HEK293 (cell line): ENCODE data around the gene CDH10.

Source experiments
- CTCF ChIA-PET: fragments of 350-600 bp; formaldehyde crosslinking; extraction: SDS; loops from one replicate; lab custom pipeline; 2021; ENCODE audit warnings: antibody characterized with exemption; lab: Yijun Ruan, JAX
- POLR2A ChIA-PET: fragments of 300-600 bp; formaldehyde crosslinking; extraction: SDS; loops from one replicate; lab custom pipeline; 2020; ENCODE audit warnings: antibody characterized with exemption, inconsistent platforms; lab: Yijun Ruan, JAX
- H3K27ac ChIP-seq: fragments of 200-500 bp; sonication (Bioruptor generic); 2 replicates; pipeline ENCODE4 v1.5.1; 2014; ENCODE audit warnings: low read depth, low read length, control low read depth, inconsistent platforms; ENCODE audit errors: extremely low read depth
- H3K36me3 ChIP-seq, 2 experiments: fragments of 200-500 bp in 1 of 2; sonication (Bioruptor generic) in 1 of 2; 1 replicate in 1 of 2; 2 replicates in 1 of 2; pipeline ENCODE4 v1.5.1; 2014 to 2017; ENCODE audit warnings: inconsistent platforms in 2 of 2, low read length in 2 of 2; ENCODE audit not compliant: control insufficient read depth in 2 of 2, insufficient read depth in 1 of 2
- H3K4me1 ChIP-seq: fragments of 200-500 bp; sonication (Bioruptor generic); 2 replicates; pipeline ENCODE4 v1.5.1; 2014; ENCODE audit warnings: mild to moderate bottlenecking, low read length, inconsistent platforms; ENCODE audit not compliant: control insufficient read depth, insufficient read depth
- H3K4me3 ChIP-seq: 2 replicates; pipeline ENCODE4 v1.5.1; 2011; ENCODE audit warnings: low read depth, mild to moderate bottlenecking, control low read depth, low read length, moderate library complexity
- H3K9me3 ChIP-seq: fragments of 200-500 bp; sonication (Bioruptor generic); 2 replicates; pipeline ENCODE4 v1.5.1; 2014; ENCODE audit warnings: low read depth, low read length, inconsistent platforms; ENCODE audit not compliant: control insufficient read depth, insufficient read depth
- ELK4 ChIP-seq: IDR thresholded peaks from 2 replicates; pipeline ENCODE4 v1.6.1; 2011; ENCODE audit warnings: mild to moderate bottlenecking, low read depth, low read length, borderline replicate concordance
- HOXA7 ChIP-seq: sonication (generic); formaldehyde crosslinking; IDR thresholded peaks from 2 replicates; pipeline ENCODE4 v1.8.1; 2022; ENCODE audit warnings: missing genetic modification reagents, borderline replicate concordance
- KLF1 ChIP-seq: fragments of 450-650 bp; formaldehyde crosslinking; IDR thresholded peaks from 2 replicates; pipeline ENCODE4 v1.5.1; 2016; ENCODE audit warnings: missing biosample characterization, missing genetic modification characterization
- KLF7 ChIP-seq: fragments of 450-650 bp; formaldehyde crosslinking; IDR thresholded peaks from 2 replicates; pipeline ENCODE4 v1.5.1; 2016; ENCODE audit warnings: missing biosample characterization, missing genetic modification characterization, borderline replicate concordance
- MYNN ChIP-seq: fragments of 450-650 bp; formaldehyde crosslinking; IDR thresholded peaks from 2 replicates; pipeline ENCODE4 v1.5.1; 2016; ENCODE audit warnings: missing biosample characterization, missing genetic modification characterization, borderline replicate concordance
- PATZ1 ChIP-seq: fragments of 450-650 bp; formaldehyde crosslinking; IDR thresholded peaks from 2 replicates; pipeline ENCODE4 v1.5.1; 2016; ENCODE audit warnings: missing biosample characterization, missing genetic modification characterization
- PRDM1 ChIP-seq: fragments of 450-650 bp; formaldehyde crosslinking; IDR thresholded peaks from 2 replicates; pipeline ENCODE4; 2016; ENCODE audit warnings: missing biosample characterization, missing genetic modification characterization
- SCRT1 ChIP-seq: fragments of 450-650 bp; formaldehyde crosslinking; IDR thresholded peaks from 2 replicates; pipeline ENCODE4 v1.5.1; 2016; ENCODE audit warnings: missing biosample characterization, missing genetic modification characterization, borderline replicate concordance
- ZBTB1 ChIP-seq: fragments of 450-650 bp; formaldehyde crosslinking; IDR thresholded peaks from 2 replicates; pipeline ENCODE4 v1.5.1; 2016; ENCODE audit warnings: missing biosample characterization, missing genetic modification characterization
- ZNF2 ChIP-seq: fragments of 450-650 bp; formaldehyde crosslinking; IDR thresholded peaks from 2 replicates; pipeline ENCODE4 v1.5.1; 2016; ENCODE audit warnings: missing biosample characterization, missing genetic modification characterization
- ZNF292 ChIP-seq: fragments of 450-650 bp; formaldehyde crosslinking; IDR thresholded peaks from 2 replicates; pipeline ENCODE4 v1.5.1; 2016; ENCODE audit warnings: low read depth, missing biosample characterization, missing genetic modification characterization, borderline replicate concordance
- ZNF416 ChIP-seq: fragments of 450-650 bp; formaldehyde crosslinking; IDR thresholded peaks from 2 replicates; pipeline ENCODE4 v1.5.1; 2016; ENCODE audit warnings: missing biosample characterization, missing genetic modification characterization
- ZNF426 ChIP-seq: fragments of 450-650 bp; formaldehyde crosslinking; IDR thresholded peaks from 2 replicates; pipeline ENCODE4 v1.5.1; 2017; ENCODE audit warnings: missing biosample characterization, missing genetic modification characterization, mild to moderate bottlenecking, inconsistent platforms, moderate library complexity
- ZNF521 ChIP-seq: fragments of 450-650 bp; formaldehyde crosslinking; IDR thresholded peaks from 2 replicates; pipeline ENCODE4 v1.5.1; 2017; ENCODE audit warnings: missing biosample characterization, mild to moderate bottlenecking, missing genetic modification characterization
- ZNF549 ChIP-seq: fragments of 450-650 bp; IDR thresholded peaks from 2 replicates; pipeline ENCODE4 v1.5.1; 2018; ENCODE audit warnings: missing biosample characterization, missing genetic modification characterization, mild to moderate bottlenecking, inconsistent platforms, moderate library complexity
- ZNF585B ChIP-seq: fragments of 450-650 bp; formaldehyde crosslinking; IDR thresholded peaks from 2 replicates; pipeline ENCODE4 v1.5.1; 2016; ENCODE audit warnings: missing biosample characterization, missing genetic modification characterization
- ZNF623 ChIP-seq: fragments of 450-650 bp; formaldehyde crosslinking; IDR thresholded peaks from 2 replicates; pipeline ENCODE4 v1.5.1; 2016; ENCODE audit warnings: missing biosample characterization, missing genetic modification characterization
- ZSCAN18 ChIP-seq: fragments of 450-650 bp; formaldehyde crosslinking; IDR thresholded peaks from 2 replicates; pipeline ENCODE4 v1.5.1; 2016; ENCODE audit warnings: missing biosample characterization, missing genetic modification characterization
- ZSCAN30 ChIP-seq: fragments of 450-650 bp; IDR thresholded peaks from 2 replicates; pipeline ENCODE4 v1.5.1; 2018; ENCODE audit warnings: missing biosample characterization, mild to moderate bottlenecking, missing genetic modification characterization, moderate library complexity
- TF ChIP-seq, protein P1 (sequence below): fragments of 450-650 bp; formaldehyde crosslinking; conservative IDR thresholded peaks from 2 replicates; pipeline ENCODE4 v1.5.1; 2016; ENCODE audit warnings: low read depth, missing biosample characterization, missing genetic modification characterization

The CDH10 gene

DNA sequence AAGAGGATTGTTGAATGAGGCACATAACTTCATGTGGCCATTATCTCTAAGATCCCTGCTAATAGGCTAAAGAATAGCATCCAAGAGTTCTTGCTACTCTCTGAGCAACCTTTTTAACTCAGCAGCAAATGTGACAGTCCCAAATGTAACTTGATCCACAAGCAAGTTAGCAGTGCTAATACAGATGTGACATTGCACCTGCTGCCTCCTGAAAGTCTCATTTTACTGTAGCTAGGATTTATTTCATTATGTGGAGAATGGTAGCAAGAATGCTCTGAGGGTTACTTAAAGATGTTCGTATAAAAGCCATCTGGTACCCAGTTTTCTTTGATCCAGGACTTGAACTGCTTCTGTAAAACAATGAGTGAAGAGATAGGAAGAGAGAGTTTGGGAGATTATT is 45.8 kb downstream of the CDH10 start:
- Histone ChIP-seq H3K27ac (no peak overlapping the region), H3K4me1 (no peaks in the 10 kb centered on the region), H3K36me3 (no peaks in the 10 kb centered on the region; a peak in 1 of 3 replicates), H3K4me3 (no peak overlapping the region), H3K9me3 (no peaks in the 10 kb centered on the region)
- ChIA-PET CTCF (no interaction called here), POLR2A (no interaction called here)
- TF ChIP-seq PATZ1 (tag by site-specific recombination), result no peak

DNA sequence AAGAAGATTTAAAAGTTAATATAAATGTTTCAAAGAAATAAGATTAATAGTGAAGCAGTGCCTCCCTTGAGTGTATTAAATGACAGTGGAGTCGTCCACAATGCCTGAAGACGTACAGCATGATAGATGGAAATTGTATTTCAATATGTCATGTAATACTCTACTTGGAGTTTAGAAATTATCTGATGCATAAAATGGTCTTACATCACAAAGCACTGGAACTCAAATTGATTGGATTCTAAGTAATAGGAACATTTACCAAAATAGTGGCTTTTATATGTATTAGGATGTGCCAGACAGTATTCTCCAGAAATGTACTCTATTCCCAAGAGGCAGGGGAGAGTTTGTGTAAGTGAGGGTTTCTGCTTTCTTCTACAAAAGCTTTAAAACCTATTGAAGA is 49.4 kb downstream of the CDH10 start:
- H3K4me3 ChIP-seq, result no peak overlapping the region
- no peak for TF ChIP-seq ZNF623 (tag by site-specific recombination)
- TF ChIP-seq KLF1 (tag by site-specific recombination), result no peak
- no peak for TF ChIP-seq SCRT1 (tag by site-specific recombination)
- TF ChIP-seq ZNF585B (tag by site-specific recombination), result no peak
- TF ChIP-seq ZNF549, result no peak
- TF ChIP-seq ZSCAN18 (tag by site-specific recombination), result no peak
- no peak overlapping the region for H3K27ac ChIP-seq
- ChIA-PET CTCF (no interaction called here), POLR2A (no interaction called here)
- no peaks in the 10 kb centered on the region for H3K9me3 ChIP-seq
- H3K4me1 ChIP-seq, result no peaks in the 10 kb centered on the region
- no peaks in the 10 kb centered on the region for H3K36me3 ChIP-seq

- Histone ChIP-seq H3K4me3 (no peak overlapping the region), H3K4me1 (no peaks in the 10 kb centered on the region), H3K27ac (no peak overlapping the region), H3K36me3 (no peaks in the 10 kb centered on the region), H3K9me3 (no peaks in the 10 kb centered on the region)
- TF ChIP-seq ZNF416 (no peak), ZNF426 (tag by site-specific recombination) (no peak), KLF7 (tag by site-specific recombination) (no peak), ZBTB1 (tag by site-specific recombination) (no peak), ZNF521 (tag by site-specific recombination) (no peak), PRDM1 (tag by site-specific recombination) (no peak)
- POLR2A ChIA-PET, result no interaction called here
- CTCF ChIA-PET, result no interaction called here
Observed at GRCh38 chr5:24591426-24591825, 53.4 kb downstream of the CDH10 start.

- ChIA-PET POLR2A (no interaction called here), CTCF (no interaction called here)
- no peak overlapping the region for H3K27ac ChIP-seq
Observed at GRCh38 chr5:24589566-24589965, 55.2 kb downstream of the CDH10 start.

More at GRCh38 chr5:24589566-24589965, 55.2 kb downstream of the CDH10 start:
- H3K4me1 ChIP-seq, result no peaks in the 10 kb centered on the region
- H3K36me3 ChIP-seq, result no peaks in the 10 kb centered on the region
- no peak overlapping the region for H3K4me3 ChIP-seq
- no peaks in the 10 kb centered on the region for H3K9me3 ChIP-seq
- TF ChIP-seq ZSCAN30 (tag by site-specific recombination) (no peak), ELK4 (no peak), MYNN (tag by site-specific recombination) (no peak), PRDM1 (tag by site-specific recombination) (no peak), HOXA7 (CRISPR knock-in tag) (no peak), ZNF292 (tag by site-specific recombination) (no peak), ZNF2 (tag by site-specific recombination) (no peak)
- TF ChIP-seq, protein P1, sequence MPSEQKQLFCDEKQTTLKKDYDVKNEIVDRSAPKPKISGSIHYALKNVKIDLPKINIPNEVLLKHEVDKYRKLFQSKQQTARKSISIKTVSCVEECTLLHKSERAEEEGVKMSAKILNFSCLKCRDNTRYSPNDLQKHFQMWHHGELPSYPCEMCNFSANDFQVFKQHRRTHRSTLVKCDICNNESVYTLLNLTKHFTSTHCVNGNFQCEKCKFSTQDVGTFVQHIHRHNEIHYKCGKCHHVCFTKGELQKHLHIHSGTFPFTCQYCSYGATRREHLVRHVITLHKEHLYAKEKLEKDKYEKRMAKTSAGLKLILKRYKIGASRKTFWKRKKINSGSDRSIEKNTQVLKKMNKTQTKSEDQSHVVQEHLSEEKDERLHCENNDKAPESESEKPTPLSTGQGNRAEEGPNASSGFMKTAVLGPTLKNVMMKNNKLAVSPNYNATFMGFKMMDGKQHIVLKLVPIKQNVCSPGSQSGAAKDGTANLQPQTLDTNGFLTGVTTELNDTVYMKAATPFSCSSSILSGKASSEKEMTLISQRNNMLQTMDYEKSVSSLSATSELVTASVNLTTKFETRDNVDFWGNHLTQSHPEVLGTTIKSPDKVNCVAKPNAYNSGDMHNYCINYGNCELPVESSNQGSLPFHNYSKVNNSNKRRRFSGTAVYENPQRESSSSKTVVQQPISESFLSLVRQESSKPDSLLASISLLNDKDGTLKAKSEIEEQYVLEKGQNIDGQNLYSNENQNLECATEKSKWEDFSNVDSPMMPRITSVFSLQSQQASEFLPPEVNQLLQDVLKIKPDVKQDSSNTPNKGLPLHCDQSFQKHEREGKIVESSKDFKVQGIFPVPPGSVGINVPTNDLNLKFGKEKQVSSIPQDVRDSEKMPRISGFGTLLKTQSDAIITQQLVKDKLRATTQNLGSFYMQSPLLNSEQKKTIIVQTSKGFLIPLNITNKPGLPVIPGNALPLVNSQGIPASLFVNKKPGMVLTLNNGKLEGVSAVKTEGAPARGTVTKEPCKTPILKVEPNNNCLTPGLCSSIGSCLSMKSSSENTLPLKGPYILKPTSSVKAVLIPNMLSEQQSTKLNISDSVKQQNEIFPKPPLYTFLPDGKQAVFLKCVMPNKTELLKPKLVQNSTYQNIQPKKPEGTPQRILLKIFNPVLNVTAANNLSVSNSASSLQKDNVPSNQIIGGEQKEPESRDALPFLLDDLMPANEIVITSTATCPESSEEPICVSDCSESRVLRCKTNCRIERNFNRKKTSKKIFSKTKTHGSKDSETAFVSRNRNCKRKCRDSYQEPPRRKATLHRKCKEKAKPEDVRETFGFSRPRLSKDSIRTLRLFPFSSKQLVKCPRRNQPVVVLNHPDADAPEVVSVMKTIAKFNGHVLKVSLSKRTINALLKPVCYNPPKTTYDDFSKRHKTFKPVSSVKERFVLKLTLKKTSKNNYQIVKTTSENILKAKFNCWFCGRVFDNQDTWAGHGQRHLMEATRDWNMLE (tag by site-specific recombination), result no peak
- TF ChIP-seq, all 188 proteins: peak for 0
